G401 (cell line): Measurements from ENCODE around the gene KRTAP9-7. TPM values are rescaled to one million over a fixed set of nuclear protein-coding genes. Genes with fewer than 3 reads are reported as not detected.
"Not testable (repeated sequence)": the region's sequence is repeated elsewhere in the genome, so short reads cannot be mapped to it uniquely, and the experiment has no call there.

Experiments
- DNase-seq: peaks from one replicate; pipeline ENCODE4 v3.0.0-alpha.2; 2015; ENCODE audit warnings: low spot score
- in situ Hi-C: cut with HindIII; loops from 2 replicates; pipeline ENCODE4 v1.10.0; 2016; ENCODE audit warnings: low sequenced_read_pairs, mixed read lengths
- total RNA-seq: library from RNA; depleted of rRNA; stranded (reverse); fragments of >200 nt; shearing (Covaris generic); gene quantifications from 2 replicates; pipeline ENCODE4 v1.2.3, GENCODE V29; 2014; rRNA removed

Gene KRTAP9-7, protein sequence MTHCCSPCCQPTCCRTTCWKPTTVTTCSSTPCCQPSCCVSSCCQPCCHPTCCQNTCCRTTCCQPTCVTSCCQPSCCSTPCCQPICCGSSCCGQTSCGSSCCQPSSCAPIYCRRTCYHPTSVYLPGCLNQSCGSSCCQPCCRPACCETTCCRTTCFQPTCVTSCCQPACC
- total RNA-seq = not detected in 2 replicates

DNA sequence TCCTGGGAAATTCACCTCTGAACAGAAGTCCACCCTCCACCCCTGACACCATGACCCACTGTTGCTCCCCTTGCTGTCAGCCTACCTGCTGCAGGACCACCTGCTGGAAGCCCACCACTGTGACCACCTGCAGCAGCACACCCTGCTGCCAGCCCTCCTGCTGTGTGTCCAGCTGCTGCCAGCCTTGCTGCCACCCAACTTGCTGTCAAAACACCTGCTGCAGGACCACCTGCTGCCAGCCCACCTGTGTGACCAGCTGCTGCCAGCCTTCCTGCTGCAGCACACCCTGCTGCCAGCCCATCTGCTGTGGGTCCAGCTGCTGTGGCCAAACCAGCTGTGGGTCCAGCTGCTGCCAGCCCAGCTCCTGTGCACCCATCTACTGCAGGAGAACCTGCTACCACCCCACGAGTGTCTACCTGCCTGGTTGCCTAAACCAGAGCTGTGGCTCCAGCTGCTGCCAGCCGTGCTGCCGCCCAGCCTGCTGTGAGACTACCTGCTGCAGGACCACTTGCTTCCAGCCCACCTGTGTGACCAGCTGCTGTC lies at the start of gene KRTAP9-7:
Gene KRTAP9-7, plus strand, starts transcription at position 51 of the 543 bp plus-strand sequence. Its CDS starts 0 bp downstream, at position 51.
- in situ Hi-C loops, DNase-seq: not testable (repeated sequence)

DNA sequence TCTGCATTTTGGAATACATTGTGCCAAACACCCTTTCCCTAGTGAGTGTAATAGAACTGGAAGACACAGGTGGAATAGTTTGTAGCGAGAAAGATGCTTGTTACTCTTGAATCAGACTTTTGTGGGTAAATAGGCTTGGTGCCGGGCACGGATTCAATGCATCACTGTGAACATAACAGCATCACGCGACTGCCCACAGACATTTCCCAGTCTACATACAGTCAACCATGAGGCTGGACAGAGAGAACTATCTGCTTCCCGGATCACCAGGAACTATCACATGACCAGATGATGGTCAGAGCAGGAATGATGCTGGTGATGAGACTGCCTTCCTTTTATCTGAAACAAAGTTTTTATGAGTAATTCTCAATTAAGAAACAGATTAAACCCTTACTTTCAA lies 49.4 kb upstream of the KRTAP9-7 start:
- in situ Hi-C loops = no loop called here
- DNase-seq = no peak

DNA sequence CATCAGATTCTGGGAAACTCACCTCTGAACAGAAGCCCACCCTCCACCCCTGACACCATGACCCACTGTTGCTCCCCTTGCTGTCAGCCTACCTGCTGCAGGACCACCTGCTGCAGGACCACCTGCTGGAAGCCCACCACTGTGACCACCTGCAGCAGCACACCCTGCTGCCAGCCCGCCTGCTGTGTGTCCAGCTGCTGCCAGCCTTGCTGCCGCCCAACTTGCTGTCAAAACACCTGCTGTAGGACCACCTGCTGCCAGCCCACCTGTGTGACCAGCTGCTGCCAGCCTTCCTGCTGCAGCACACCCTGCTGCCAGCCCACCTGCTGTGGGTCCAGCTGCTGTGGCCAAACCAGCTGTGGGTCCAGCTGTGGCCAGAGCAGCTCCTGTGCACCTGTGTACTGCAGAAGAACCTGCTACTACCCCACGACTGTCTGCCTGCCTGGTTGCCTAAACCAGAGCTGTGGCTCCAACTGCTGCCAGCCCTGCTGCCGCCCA lies 48.9 kb upstream of the KRTAP9-7 start, which contains the start of gene KRTAP9-2:
Gene KRTAP9-2, plus strand, starts transcription at position 51 of the 498 bp plus-strand sequence. Its CDS starts 7 bp downstream, at position 58.
- in situ Hi-C loops, DNase-seq: not testable (repeated sequence)

DNA sequence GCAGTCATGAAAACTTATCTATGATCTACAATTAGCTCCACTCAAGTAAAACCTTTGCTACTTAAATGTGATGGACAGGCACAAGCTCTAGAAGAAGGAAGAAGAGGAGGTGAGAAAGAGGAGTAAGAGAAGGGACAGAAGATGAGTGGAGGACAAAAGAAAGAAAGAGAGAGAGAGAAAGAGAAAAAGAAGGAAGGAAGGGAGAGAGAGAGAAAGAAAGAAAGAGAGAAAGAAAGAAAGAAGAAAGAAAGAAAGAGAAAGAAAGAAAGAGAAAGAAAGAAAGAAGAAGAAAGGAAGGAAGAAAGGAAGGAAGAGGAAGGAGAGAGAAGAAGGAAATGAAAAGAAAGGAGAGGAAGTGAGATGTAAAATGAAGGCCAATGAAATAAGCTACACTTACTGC lies 45.4 kb upstream of the KRTAP9-7 start:
- in situ Hi-C loops = no loop called here
- DNase-seq = no peak

DNA sequence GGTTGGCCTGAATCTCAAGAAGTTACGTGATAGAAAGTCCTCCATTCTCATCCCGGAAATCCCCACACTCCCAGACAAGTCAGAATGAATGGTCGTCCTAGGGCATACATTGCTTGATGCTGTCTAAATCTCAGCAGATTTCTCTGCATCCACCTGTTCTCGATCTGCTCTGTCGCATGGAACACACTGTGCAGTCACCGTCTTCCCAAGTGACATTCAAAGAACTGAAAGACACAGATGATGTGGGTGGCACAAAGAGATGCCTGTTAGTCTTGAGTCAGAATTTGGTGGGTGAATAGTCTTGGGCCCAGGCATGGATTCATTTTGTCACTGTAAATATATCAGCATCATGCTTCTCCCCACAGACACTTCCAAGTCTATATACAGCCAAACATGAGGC lies 43.8 kb upstream of the KRTAP9-7 start:
- in situ Hi-C loops = no loop called here
- DNase-seq = no peak

DNA sequence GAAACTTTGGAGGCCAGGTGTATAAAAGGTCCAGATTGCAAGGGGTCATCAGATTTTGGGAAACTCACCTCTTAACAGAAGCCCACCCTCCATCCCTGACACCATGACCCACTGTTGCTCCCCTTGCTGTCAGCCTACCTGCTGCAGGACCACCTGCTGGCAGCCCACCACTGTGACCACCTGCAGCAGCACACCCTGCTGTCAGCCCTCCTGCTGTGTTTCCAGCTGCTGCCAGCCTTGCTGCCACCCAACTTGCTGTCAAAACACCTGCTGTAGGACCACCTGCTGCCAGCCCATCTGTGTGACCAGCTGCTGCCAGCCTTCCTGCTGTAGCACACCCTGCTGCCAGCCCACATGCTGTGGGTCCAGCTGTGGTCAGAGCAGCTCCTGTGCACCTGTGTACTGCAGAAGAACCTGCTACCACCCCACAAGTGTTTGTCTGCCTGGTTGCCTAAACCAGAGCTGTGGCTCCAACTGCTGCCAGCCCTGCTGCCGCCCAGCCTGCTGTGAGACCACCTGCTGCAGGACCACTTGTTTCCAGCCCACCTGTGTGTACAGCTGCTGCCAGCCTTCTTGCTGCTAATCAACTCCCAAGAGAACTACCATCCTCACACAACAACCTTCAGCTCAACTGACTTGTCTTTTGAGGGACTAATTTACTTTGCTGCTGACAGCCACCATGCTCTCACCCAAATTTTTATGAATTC lies 42.9 kb upstream of the KRTAP9-7 start, which contains the start of gene KRTAP9-3:
Gene KRTAP9-3, plus strand, starts transcription at position 51 of the 707 bp plus-strand sequence. Its CDS starts 53 bp downstream, at position 104.
- DNase-seq, in situ Hi-C loops: not testable (repeated sequence)

DNA sequence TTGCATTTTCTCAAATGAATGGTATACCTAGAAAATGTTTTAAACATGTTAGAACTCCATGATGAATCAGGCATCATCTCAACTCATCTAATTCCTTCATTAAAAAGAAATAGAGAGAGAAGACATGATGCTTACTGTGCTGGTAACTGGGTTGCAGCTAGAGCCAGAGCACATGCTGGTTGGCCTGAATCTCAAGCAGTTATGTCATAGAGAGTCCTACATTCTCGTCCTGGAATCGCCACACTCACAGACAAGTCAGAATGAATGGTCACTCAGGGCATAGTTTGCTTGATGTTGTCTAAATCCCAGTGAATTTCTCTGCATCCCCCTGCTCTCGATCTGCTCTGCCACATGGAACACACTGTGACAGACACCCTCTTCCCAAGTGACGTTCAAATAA lies 38.4 kb upstream of the KRTAP9-7 start:
- peak; percentile 60 for DNase-seq
- in situ Hi-C loops = not testable (repeated sequence)

DNA sequence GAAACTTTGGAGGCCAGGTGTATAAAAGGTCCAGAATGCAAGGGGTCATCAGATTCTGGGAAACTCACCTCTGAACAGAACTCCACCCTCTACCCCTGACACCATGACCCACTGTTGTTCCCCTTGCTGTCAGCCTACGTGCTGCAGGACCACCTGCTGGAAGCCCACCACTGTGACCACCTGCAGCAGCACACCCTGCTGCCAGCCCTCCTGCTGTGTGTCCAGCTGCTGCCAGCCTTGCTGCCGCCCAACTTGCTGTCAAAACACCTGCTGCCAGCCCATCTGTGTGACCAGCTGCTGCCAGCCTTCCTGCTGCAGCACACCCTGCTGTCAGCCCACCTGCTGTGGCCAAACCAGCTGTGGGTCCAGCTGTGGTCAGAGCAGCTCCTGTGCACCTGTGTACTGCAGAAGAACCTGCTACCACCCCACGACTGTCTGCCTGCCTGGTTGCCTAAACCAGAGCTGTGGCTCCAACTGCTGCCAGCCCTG lies 37.5 kb upstream of the KRTAP9-7 start, which contains the start of gene KRTAP9-8:
Gene KRTAP9-8, plus strand, starts transcription at position 51 of the 489 bp plus-strand sequence. Its CDS starts 53 bp downstream, at position 104.
- DNase-seq, in situ Hi-C loops: not testable (repeated sequence)

DNA sequence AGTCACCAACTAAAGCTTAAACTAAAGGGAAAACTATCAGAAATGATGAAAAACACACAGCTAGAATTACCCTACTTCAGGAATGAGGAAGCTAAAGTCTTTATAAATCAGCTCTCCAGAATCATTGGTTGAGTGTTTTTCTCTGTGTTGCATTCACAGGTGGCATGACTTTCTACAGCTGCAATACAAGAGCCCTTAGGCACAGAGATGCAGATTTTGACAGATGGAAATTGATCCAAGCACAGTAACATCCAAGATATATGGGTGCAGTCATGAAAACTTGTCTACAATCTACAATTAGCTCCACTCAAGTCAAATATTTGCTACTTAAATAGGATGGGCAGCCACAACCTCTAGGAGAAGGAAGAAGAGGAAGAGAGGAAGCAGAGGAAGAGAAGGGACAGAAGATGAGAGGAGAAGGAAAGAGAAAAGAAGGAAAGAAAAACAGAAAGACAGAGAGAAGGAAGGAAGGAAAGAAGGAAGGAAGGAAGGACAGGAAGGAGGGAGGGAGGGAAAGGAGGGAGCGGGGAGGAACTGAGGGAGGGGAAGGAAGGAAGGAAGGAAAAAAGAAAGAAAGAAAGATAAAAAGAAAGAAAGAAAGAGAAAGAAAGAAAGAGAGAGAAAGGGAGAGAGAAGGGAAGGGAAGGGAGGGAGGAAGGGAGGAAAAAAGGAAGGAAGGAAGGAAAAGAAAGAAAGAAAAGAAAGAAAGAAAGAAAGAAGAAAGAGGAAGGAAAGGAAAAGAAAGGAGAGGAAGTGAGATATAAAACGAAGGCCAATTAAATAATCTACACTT lies 28.3 kb upstream of the KRTAP9-7 start:
- DNase-seq, in situ Hi-C loops: not testable (repeated sequence)

DNA sequence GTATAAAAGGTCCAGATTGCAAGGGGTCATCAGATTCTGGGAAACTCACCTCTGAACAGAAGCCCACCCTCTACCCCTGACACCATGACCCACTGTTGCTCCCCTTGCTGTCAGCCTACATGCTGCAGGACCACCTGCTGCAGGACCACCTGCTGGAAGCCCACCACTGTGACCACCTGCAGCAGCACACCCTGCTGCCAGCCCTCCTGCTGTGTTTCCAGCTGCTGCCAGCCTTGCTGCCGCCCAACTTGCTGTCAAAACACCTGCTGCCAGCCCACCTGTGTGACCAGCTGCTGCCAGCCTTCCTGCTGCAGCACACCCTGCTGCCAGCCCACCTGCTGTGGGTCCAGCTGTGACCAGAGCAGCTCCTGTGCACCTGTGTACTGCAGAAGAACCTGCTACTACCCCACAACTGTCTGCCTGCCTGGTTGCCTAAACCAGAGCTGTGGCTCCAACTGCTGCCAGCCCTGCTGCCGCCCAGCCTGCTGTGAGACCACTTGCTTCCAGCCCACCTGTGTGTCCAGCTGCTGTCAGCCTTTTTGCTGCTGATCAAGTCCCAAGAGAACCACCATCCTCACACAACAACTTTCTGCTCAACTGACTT lies 25.8 kb upstream of the KRTAP9-7 start, which contains the start of gene KRTAP9-4:
Gene KRTAP9-4, plus strand, starts transcription at position 51 of the 604 bp plus-strand sequence. Its CDS starts 34 bp downstream, at position 85.
- DNase-seq, in situ Hi-C loops: not testable (repeated sequence)

DNA sequence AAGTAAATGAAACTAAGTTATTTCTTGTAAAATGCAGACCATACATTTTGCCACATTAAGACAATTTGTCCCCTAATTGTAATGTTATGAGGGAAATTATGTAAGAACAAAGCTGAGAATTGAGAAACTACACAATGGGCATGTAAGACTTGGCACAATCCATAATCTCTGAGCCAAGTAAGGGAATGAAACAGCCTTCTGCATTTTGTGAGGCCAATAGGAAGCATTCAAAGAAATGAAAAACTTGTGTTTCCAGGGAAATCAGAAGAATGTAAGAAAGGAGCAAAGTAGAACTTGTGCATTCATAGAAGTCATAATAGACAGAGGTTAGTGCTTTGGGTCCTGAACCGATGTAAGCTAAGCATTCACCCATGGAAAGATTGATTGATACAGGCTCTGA lies 24.2 kb upstream of the KRTAP9-7 start:
- no peak for DNase-seq
- in situ Hi-C loops = no loop called here

DNA sequence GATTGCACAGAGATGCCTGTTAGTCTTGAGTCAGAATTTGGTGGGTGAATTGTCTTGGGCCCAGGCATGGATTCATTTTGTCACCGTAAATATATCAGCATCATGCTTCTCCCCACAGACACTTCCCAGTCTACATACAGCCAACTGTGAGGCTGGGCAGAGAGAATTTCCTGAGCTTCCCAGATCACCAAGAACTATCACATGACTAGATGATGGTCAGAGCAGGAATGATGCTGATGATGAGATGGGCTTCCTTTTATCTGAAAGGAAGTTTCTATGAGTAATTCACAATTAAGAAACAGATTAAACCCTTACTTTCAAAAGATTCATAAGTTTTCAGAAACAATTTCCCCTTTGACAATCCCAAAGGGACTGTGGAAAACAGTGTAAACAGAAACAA lies 20.6 kb upstream of the KRTAP9-7 start:
- no peak for DNase-seq
- in situ Hi-C loops = no loop called here

DNA sequence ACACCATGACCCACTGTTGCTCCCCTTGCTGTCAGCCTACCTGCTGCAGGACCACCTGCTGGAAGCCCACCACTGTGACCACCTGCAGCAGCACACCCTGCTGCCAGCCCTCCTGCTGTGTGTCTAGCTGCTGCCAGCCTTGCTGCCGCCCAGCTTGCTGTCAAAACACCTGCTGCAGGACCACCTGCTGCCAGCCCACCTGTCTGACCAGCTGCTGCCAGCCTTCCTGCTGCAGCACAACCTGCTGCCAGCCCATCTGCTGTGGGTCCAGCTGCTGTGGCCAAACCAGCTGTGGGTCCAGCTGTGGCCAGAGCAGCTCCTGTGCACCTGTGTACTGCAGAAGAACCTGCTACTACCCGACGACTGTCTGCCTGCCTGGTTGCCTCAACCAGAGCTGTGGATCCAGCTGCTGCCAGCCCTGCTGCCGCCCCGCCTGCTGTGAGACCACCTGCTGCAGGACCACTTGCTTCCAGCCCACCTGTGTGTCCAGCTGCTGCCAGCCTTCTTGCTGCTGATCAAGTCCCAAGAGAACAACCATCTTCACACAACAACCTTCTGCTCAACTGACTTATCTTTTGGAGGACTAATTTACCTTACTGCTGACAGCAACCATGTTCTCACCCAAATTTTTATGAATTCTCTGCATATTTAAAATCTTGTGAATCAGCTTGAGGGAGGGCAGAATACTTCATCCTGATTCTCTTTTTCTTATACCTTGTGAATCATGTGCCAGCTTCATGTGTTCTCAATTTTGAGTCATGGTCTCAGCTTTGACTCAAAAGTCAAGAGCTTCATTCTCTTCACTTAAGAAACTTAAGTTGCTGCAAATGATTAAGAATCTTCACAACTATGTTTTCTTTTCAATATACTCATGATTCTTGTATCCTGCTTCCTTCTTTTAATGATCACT lies 19.9 kb upstream of the KRTAP9-7 start, which contains the start of gene KRTAP9-9:
Gene KRTAP9-9, plus strand, starts transcription at position 4 of the 910 bp plus-strand sequence.
- DNase-seq, in situ Hi-C loops: not testable (repeated sequence)

DNA sequence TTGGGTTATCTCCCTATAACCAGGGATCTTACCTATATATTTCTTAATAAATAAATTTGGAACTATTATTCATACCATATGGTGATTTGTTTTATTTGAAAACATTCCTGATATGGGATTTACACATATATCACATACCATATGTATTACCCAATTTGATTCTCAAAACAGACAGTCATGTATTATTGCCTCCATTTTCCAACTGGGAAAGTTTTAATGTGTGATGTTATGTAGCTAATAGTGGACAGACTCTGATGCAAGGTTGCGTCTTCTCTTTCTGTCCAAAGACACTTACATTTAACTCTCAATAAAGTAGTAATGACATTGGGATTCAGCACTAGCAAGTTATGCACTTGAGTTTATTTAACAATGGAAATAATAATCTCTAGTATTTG lies 19.2 kb upstream of the KRTAP9-7 start:
- no peak for DNase-seq
- in situ Hi-C loops = no loop called here

DNA sequence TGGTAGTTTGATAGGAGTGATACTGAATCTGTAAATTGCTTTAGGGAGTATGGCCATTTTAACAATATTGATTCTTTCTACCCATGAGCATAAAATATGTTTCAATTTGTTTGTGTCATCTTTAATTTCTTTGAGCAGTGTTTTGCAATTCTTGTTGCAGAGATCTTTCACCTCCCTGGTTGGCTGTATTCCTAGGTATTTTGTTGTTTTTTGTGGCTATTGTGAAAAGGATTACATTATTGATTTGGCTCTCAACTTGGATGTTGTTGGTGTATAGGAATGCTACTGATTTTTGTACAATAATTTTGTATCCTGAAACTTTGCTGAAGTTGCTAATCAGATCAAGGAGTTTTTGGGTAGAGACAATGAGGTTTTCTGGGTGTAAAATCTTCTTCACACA lies 17.1 kb upstream of the KRTAP9-7 start:
- in situ Hi-C loops = no loop called here
- DNase-seq = no peak

DNA sequence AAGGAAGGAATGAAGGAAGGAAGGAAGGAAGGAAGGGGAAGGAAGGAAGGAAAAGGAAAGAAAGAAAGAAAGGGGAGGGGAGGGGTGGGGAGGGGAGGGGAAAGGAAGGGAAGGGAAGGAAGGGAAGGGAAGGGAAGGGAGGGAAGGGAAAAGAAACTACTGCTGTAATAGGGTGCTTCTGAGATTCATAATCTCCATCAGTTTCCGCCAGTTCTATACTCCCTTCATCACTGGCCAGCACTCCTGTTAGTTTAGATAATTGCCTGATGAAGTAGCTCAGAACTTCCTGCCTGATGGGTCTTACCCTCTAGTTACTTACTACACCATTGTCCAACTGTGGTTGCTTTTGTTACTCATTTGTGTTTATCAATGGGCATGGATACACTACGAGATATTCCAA lies 12.3 kb upstream of the KRTAP9-7 start:
- in situ Hi-C loops = no loop called here
- no peak for DNase-seq

DNA sequence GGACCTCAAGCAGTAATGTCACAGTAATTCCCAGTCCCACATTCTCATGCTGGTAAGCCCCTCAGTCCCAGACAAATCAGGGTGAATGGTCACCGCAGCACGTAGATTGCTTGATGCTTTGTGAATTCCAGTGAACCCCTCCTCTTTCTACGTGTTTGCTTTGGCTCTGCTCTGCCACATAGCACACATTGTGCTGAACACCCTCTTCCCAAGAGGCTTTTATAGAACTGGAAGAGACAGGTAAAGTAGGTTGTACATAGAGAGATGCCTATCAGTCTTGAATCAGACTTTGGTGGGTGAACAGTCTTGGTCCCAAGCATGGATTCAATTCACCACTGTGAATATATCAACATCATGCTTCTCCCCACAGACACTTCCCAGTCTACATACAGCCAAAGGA lies 10.9 kb upstream of the KRTAP9-7 start:
- in situ Hi-C loops = no loop called here
- no peak for DNase-seq
